PFSK-1 (cell line): ENCODE results near the gene FAM124B.

Experiments used
- POLR2AphosphoS5 ChIP-seq: IDR thresholded peaks from 2 replicates; pipeline ENCODE4 v1.6.1; 2012; ENCODE audit warnings: low read depth, mild to moderate bottlenecking, control low read depth, low read length, moderate library complexity
- SIN3A ChIP-seq: IDR thresholded peaks from 2 replicates; pipeline ENCODE4 v1.6.1; 2012; ENCODE audit warnings: mild to moderate bottlenecking, low read length, moderate library complexity, borderline replicate concordance; ENCODE audit not compliant: insufficient read depth

DNA sequence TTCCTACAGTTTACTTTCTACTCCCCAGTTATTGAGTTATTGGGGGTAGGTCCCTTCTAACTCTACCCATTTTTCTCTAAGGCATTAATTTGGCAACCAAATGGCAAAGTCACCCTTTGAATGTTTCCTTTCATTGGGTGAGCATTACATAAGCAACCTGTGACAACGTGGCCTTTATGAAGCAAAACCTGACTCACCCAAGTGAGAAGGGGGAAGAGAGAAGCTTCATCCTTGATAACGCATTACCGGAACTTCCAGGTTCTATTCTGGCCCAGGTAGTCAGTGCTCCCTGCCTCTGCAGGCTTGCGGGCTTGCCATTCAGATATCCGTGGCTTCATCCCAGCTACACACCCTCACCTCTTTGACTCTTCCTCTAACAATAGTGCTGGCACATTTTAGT, 39.1 kb upstream of the FAM124B start:
- TF ChIP-seq POLR2AphosphoS5 (no peak), SIN3A (no peak)
